Measurements from ENCODE around the gene MTMR12.

DNA sequence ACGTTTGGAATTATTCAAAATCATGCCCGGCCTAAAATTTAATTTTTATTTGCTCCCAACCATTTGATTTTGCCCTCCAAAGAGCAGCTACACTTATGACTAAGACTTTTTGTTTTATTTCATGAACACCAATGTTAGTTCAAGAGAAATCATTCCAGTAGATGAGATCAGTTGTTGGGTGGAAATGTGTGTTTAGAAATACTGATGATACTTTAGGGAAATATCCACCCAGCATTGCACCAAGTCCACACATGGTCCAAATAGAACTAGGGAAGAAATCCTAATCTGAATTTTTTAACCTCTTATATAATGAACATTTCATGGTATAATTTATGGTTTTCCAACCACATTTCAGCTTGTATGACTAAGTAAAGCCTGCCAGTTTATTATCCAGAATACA is 110.3 kb downstream of the MTMR12 start:
- TF ChIP-seq, protein P1, sequence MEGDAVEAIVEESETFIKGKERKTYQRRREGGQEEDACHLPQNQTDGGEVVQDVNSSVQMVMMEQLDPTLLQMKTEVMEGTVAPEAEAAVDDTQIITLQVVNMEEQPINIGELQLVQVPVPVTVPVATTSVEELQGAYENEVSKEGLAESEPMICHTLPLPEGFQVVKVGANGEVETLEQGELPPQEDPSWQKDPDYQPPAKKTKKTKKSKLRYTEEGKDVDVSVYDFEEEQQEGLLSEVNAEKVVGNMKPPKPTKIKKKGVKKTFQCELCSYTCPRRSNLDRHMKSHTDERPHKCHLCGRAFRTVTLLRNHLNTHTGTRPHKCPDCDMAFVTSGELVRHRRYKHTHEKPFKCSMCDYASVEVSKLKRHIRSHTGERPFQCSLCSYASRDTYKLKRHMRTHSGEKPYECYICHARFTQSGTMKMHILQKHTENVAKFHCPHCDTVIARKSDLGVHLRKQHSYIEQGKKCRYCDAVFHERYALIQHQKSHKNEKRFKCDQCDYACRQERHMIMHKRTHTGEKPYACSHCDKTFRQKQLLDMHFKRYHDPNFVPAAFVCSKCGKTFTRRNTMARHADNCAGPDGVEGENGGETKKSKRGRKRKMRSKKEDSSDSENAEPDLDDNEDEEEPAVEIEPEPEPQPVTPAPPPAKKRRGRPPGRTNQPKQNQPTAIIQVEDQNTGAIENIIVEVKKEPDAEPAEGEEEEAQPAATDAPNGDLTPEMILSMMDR (IDR thresholded peaks at IDR 0.05; ENCODE audit: control extremely low read depth in 1 of 3, insufficient read depth in 1 of 3, low read depth in 1 of 3, low read length in 3 of 3) = no peak
- no peak for TF ChIP-seq KDM1A (IDR thresholded peaks at IDR 0.05; ENCODE audit: borderline replicate concordance, low read length)

All from H1 (cell line).